Uterus (tissue), 2 donors: Measurements from ENCODE around the gene CHP1.
"Not testable (repeated sequence)": the region's sequence is repeated elsewhere in the genome, so short reads cannot be mapped to it uniquely, and the experiment has no call there.

Source experiments
- POLR2A ChIP-seq, 2 donors: fragments of 450-650 bp; IDR thresholded peaks; one replicate each; pipeline ENCODE4 v1.6.1; 2016; ENCODE audit warnings: antibody characterized with exemption in 2 of 2, mild to moderate bottlenecking in 1 of 2, moderate library complexity in 1 of 2
- TF ChIP-seq, protein P1 (sequence below), 4 experiments: fragments of 200-600 bp in 2 of 4; fragments of 450-650 bp in 2 of 4; sonication (generic) in 2 of 4; IDR thresholded peaks; one replicate each; pipeline ENCODE4 v1.5.1; 2016 to 2019; ENCODE audit warnings: antibody characterized with exemption in 4 of 4, mild to moderate bottlenecking in 2 of 4, moderate library complexity in 1 of 4

DNA sequence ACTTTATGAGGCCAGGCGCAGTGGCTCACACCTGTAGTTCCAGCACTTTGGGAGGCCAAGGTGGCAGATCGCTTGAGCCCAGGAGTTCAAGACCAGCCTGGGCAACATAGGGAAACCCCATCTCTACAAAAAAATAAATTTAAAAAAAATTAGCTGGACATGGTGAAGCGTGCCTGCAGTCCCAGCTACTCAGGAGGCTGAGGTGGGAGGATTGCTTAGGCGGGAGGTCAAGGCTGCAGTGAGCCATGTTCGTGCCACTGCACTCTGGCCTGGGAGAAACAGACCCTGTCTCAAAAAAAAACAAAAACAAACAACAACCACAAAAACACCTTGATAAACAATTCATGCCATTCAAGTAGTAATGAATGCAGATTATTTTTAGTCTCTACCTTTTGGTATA, 4.2 kb downstream of the CHP1 start:
- TF ChIP-seq, protein P1, sequence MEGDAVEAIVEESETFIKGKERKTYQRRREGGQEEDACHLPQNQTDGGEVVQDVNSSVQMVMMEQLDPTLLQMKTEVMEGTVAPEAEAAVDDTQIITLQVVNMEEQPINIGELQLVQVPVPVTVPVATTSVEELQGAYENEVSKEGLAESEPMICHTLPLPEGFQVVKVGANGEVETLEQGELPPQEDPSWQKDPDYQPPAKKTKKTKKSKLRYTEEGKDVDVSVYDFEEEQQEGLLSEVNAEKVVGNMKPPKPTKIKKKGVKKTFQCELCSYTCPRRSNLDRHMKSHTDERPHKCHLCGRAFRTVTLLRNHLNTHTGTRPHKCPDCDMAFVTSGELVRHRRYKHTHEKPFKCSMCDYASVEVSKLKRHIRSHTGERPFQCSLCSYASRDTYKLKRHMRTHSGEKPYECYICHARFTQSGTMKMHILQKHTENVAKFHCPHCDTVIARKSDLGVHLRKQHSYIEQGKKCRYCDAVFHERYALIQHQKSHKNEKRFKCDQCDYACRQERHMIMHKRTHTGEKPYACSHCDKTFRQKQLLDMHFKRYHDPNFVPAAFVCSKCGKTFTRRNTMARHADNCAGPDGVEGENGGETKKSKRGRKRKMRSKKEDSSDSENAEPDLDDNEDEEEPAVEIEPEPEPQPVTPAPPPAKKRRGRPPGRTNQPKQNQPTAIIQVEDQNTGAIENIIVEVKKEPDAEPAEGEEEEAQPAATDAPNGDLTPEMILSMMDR (IDR thresholded peaks at IDR 0.05), result not testable (repeated sequence)
- not testable (repeated sequence) for TF ChIP-seq POLR2A (IDR thresholded peaks at IDR 0.05)
